GM12875 (cell line): ENCODE data around the gene MCU.

Experiments
- H3K4me3 ChIP-seq: one replicate; pipeline ENCODE4 v1.5.1; 2011; ENCODE audit warnings: low read depth, low read length, control low read depth
- CTCF ChIP-seq: IDR thresholded peaks from 2 replicates; pipeline ENCODE4 v1.5.1; 2011; ENCODE audit warnings: low read depth, mild to moderate bottlenecking, control low read depth, inconsistent platforms, low read length, moderate library complexity, borderline replicate concordance; ENCODE audit not compliant: insufficient read depth

The MCU gene

DNA sequence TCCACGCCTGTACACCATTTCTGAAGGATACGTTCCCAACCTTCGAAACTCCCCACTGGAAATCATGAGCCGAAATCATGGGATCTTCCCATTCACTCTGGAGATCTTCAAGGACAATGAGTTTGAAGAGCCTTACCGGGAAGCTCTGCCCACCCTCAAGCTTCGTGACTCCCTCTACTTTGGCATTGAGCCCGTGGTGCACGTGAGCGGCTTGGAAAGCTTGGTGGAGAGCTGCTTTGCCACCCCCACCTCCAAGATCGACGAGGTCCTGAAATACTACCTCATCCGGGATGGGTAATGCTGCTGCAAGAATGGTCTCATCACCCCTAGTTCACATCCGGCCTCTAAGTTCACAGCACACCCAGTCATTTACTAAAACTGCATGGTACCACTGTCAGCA is 232.4 kb downstream of the MCU start:
- TF ChIP-seq CTCF = no peak
- no peak overlapping the region for H3K4me3 ChIP-seq

GRCh38 chr10:72925951-72926465 is 234.1 kb downstream of the MCU start:
- no peak overlapping the region for H3K4me3 ChIP-seq
- TF ChIP-seq CTCF = no peak

DNA sequence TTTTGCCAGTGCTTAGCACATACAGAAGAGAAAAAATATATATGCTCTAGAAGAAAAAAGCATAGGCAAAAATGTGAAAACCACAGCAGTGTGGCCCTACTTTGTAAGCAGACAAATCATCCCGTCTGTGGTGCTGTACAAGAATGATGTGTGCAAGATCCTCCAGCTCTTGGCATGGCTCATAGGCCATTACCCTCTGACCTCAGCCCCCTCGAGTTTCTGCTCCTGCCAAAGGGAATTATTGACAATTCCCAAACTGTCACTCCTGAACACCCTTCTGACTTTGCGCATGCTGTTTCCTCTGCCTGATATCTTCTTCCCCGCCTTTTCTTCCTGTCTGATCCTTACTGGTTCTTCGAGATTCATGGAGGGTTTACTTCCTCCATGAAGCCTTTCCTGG is 235.5 kb downstream of the MCU start:
- TF ChIP-seq CTCF = no peak
- H3K4me3 ChIP-seq = no peak overlapping the region

DNA sequence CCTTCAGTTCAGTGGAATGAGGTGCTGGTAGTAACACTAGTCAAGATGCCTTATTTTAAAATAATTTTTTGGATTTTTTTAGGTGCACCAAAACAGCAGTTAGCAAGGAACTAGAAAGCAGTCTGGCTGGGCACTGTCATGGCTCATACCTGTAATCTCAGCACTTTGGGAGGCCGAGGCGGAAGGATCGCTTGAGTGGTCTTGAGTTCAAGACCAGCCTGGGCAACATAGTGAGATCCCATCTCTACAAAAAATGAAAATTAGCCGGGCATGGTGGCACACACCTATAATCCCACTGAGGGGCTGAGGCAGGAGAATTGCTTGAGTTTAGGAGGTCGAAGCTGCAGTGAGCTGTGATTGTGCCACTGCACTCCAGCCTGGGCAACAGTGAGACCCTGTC is 236.9 kb downstream of the MCU start:
- no peak for TF ChIP-seq CTCF
- H3K4me3 ChIP-seq = no peak overlapping the region

DNA sequence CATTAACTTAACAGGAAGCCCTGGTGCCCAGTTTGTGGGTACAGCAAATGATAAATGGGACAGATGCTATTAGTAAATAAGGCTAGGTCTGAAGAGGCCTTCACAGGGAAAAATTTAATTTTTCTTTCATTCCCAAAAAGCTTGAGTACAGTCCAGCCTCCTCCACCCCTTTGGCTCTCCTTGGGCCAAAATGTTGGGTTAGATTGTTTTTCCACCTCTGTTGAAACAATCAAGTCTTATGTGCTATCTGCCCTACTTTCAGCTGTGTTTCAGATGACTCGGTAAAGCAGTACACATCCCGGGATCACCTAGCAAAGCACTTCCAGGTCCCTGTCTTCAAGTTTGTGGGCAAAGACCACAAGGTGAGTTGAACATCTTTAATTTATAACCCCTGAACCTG is 238.3 kb downstream of the MCU start:
- H3K4me3 ChIP-seq = no peak overlapping the region
- no peak for TF ChIP-seq CTCF

GRCh38 chr10:72932259-72933015 is 240.5 kb downstream of the MCU start:
- no peak for TF ChIP-seq CTCF

GRCh38 chr10:72935361-72935760 is 243.4 kb downstream of the MCU start:
- H3K4me3 ChIP-seq = no peak overlapping the region
- TF ChIP-seq CTCF = no peak

More at GRCh38 chr10:72932259-72933015, 240.5 kb downstream of the MCU start:
- H3K4me3 ChIP-seq = no peak overlapping the region
